Neural progenitor cell (in vitro differentiated cells): ENCODE data around the gene FBXO7. TPM values are rescaled to one million over a fixed set of nuclear protein-coding genes. Genes with fewer than 3 reads are reported as not detected.
"Not testable (repeated sequence)": the region's sequence is repeated elsewhere in the genome, so short reads cannot be mapped to it uniquely, and the experiment has no call there.

Source experiments
- DNase-seq: peaks from one replicate; pipeline ENCODE4 v3.0.0-alpha.2; 2016; ENCODE audit warnings: low spot score
- H2AFZ ChIP-seq: fragments of 200-600 bp; sonication (generic); replicated peaks from 2 replicates; pipeline ENCODE4 v1.6.1; 2016; ENCODE audit warnings: antibody characterized with exemption
- H3F3A ChIP-seq: fragments of 200-600 bp; sonication (generic); 2 replicates; pipeline ENCODE4 v1.6.1; 2016; ENCODE audit warnings: antibody characterized with exemption, low read depth
- H3K27ac ChIP-seq: fragments of 200-600 bp; sonication (generic); 2 replicates; pipeline ENCODE4 v1.5.1; 2016; ENCODE audit warnings: mild to moderate bottlenecking
- H3K27me3 ChIP-seq: fragments of 200-600 bp; sonication (generic); 2 replicates; pipeline ENCODE4 v1.6.1; 2016; ENCODE audit warnings: mild to moderate bottlenecking, moderate library complexity
- H3K36me3 ChIP-seq: fragments of 200-600 bp; sonication (generic); 2 replicates; pipeline ENCODE4 v1.5.1; 2016
- H3K4me1 ChIP-seq: fragments of 200-600 bp; sonication (generic); 2 replicates; pipeline ENCODE4 v1.6.1; 2016; ENCODE audit warnings: mixed run types
- H3K4me2 ChIP-seq: fragments of 200-600 bp; sonication (generic); 2 replicates; pipeline ENCODE4 v1.6.1; 2016
- H3K4me3 ChIP-seq: fragments of 200-600 bp; sonication (generic); 2 replicates; pipeline ENCODE4 v1.5.1; 2016
- H3K79me2 ChIP-seq: fragments of 200-600 bp; sonication (generic); 2 replicates; pipeline ENCODE4 v1.6.1; 2016; ENCODE audit warnings: low read depth
- H3K9ac ChIP-seq: fragments of 200-600 bp; sonication (generic); 2 replicates; pipeline ENCODE4 v1.6.1; 2016
- H3K9me3 ChIP-seq: fragments of 200-600 bp; sonication (generic); 2 replicates; pipeline ENCODE4 v1.5.1; 2016; ENCODE audit warnings: low read depth
- H4K20me1 ChIP-seq: fragments of 200-600 bp; sonication (generic); 2 replicates; pipeline ENCODE4 v1.6.1; 2016; ENCODE audit warnings: low read depth
- H3K27ac Mint-ChIP-seq: 3 replicates; pipeline ENCODE4 v1.8.0; 2021; ENCODE audit warnings: mixed read lengths
- H3K27me3 Mint-ChIP-seq: 2 replicates; pipeline ENCODE4 v1.8.0; 2022; ENCODE audit warnings: low read depth, mild to moderate bottlenecking, inconsistent platforms, moderate library complexity, mixed read lengths; ENCODE audit not compliant: insufficient read depth
- H3K36me3 Mint-ChIP-seq: 3 replicates; pipeline ENCODE4 v1.8.0; 2021; ENCODE audit warnings: mixed read lengths
- H3K4me1 Mint-ChIP-seq: 3 replicates; pipeline ENCODE4 v1.8.0; 2021; ENCODE audit warnings: mixed read lengths
- H3K4me3 Mint-ChIP-seq: 3 replicates; pipeline ENCODE4 v1.8.0; 2021; ENCODE audit warnings: mild to moderate bottlenecking, moderate library complexity, mixed read lengths
- H3K9me3 Mint-ChIP-seq: 3 replicates; pipeline ENCODE4 v1.8.0; 2020; ENCODE audit warnings: mixed read lengths
- EZH2 ChIP-seq: fragments of 200-600 bp; sonication (generic); IDR thresholded peaks from 2 replicates; pipeline ENCODE4 v1.6.1; 2017; ENCODE audit warnings: antibody characterized with exemption, mild to moderate bottlenecking, moderate library complexity
- EZH2phosphoT487 ChIP-seq: fragments of 200-600 bp; sonication (generic); IDR thresholded peaks from 2 replicates; pipeline ENCODE4 v1.6.1; 2017; ENCODE audit warnings: antibody characterized with exemption
- total RNA-seq: library from RNA; depleted of rRNA; stranded (reverse); fragments of >200 nt; gene quantifications from 2 replicates; pipeline ENCODE4 v1.2.3, GENCODE V29; 2015; ENCODE audit warnings: low replicate concordance
- TF ChIP-seq, protein P1 (sequence below): fragments of 200-600 bp; sonication (generic); IDR thresholded peaks from 2 replicates; pipeline ENCODE4 v1.5.1; 2017; ENCODE audit warnings: antibody characterized with exemption, mild to moderate bottlenecking

Gene FBXO7
- total RNA-seq, 1 donor from 2014 or later: 65.2 TPM

- Mint-ChIP-seq H3K27ac (no peak overlapping the region), H3K9me3 (no peaks in the 10 kb centered on the region), H3K36me3 (peaks cover 7% of the 10 kb centered on the region), H3K4me1 (peaks cover 13% of the 10 kb centered on the region), H3K4me3 (no peak overlapping the region), H3K27me3 (peaks cover 3% of the 10 kb centered on the region)
- no peak overlapping the region for H3K27ac ChIP-seq
- H3F3A ChIP-seq: peaks cover 24% of the 10 kb centered on the region
- peaks cover 59% of the 10 kb centered on the region for H4K20me1 ChIP-seq
- DNase-seq: no peak
- H3K79me2 ChIP-seq: peaks cover 54% of the 10 kb centered on the region
- no peak overlapping the region for H3K4me2 ChIP-seq
- H3K4me3 ChIP-seq: no peak overlapping the region
- H3K36me3 ChIP-seq: no peaks in the 10 kb centered on the region
- H3K4me1 ChIP-seq: peaks cover 6% of the 10 kb centered on the region
- H3K27me3 ChIP-seq: peaks cover 17% of the 10 kb centered on the region
- no peaks in the 10 kb centered on the region for H3K9me3 ChIP-seq
- no peak overlapping the region for H2AFZ ChIP-seq
- no peak overlapping the region for H3K9ac ChIP-seq
- TF ChIP-seq, protein P1, sequence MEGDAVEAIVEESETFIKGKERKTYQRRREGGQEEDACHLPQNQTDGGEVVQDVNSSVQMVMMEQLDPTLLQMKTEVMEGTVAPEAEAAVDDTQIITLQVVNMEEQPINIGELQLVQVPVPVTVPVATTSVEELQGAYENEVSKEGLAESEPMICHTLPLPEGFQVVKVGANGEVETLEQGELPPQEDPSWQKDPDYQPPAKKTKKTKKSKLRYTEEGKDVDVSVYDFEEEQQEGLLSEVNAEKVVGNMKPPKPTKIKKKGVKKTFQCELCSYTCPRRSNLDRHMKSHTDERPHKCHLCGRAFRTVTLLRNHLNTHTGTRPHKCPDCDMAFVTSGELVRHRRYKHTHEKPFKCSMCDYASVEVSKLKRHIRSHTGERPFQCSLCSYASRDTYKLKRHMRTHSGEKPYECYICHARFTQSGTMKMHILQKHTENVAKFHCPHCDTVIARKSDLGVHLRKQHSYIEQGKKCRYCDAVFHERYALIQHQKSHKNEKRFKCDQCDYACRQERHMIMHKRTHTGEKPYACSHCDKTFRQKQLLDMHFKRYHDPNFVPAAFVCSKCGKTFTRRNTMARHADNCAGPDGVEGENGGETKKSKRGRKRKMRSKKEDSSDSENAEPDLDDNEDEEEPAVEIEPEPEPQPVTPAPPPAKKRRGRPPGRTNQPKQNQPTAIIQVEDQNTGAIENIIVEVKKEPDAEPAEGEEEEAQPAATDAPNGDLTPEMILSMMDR: no peak
- TF ChIP-seq EZH2 (no peak), EZH2phosphoT487 (no peak)
These were observed 3.0 kb downstream of the FBXO7 start for GRCh38 chr22:32477596-32477995.

DNA sequence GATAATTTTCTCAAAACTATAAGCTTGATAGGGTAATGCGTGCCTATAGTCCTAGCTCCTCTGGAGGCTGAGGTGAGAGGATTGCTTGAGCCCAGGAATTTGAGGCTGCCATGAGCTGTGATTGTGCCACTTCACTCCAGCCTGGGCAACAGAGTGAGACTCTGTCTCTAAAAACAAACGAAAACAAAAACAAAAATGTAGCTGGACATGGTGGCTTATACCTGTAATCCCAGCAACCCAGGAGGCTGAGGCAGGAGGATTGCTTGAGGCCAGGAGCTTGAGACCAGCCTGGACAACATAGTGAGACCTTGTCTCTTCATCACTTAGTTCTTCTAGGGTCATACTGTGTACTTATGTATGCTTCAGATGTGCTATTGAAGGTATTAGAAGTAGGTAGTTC is 3.9 kb downstream of the FBXO7 start:
- not testable (repeated sequence) for H3K4me2 ChIP-seq, H2AFZ ChIP-seq, H3K27ac ChIP-seq, H3K4me1 Mint-ChIP-seq, H3K9ac ChIP-seq, H3K4me3 Mint-ChIP-seq, H3K9me3 ChIP-seq, H3K4me3 ChIP-seq, DNase-seq, H3K4me1 ChIP-seq, H3K36me3 ChIP-seq, H3K27ac Mint-ChIP-seq, H3K36me3 Mint-ChIP-seq, H3K27me3 Mint-ChIP-seq, H3K9me3 Mint-ChIP-seq
- peaks cover 17% of the 10 kb centered on the region for H3K27me3 ChIP-seq
- H3F3A ChIP-seq: peaks cover 22% of the 10 kb centered on the region
- peaks cover 69% of the 10 kb centered on the region for H4K20me1 ChIP-seq
- peaks cover 61% of the 10 kb centered on the region for H3K79me2 ChIP-seq

- H3K9ac ChIP-seq: no peak overlapping the region
- peaks cover 17% of the 10 kb centered on the region for H3K27me3 ChIP-seq
- H4K20me1 ChIP-seq: peaks cover 73% of the 10 kb centered on the region
- Mint-ChIP-seq H3K4me1 (peaks cover 8% of the 10 kb centered on the region), H3K4me3 (no peak overlapping the region), H3K36me3 (peaks cover 7% of the 10 kb centered on the region), H3K27me3 (peaks cover 3% of the 10 kb centered on the region), H3K27ac (no peak overlapping the region), H3K9me3 (no peaks in the 10 kb centered on the region)
- no peaks in the 10 kb centered on the region for H3K9me3 ChIP-seq
- H3K4me2 ChIP-seq: no peak overlapping the region
- H3K79me2 ChIP-seq: peaks cover 61% of the 10 kb centered on the region
- DNase-seq: no peak
- H2AFZ ChIP-seq: no peak overlapping the region
- H3K27ac ChIP-seq: no peak overlapping the region
- H3K4me1 ChIP-seq: peaks cover 6% of the 10 kb centered on the region
- TF ChIP-seq EZH2 (no peak), EZH2phosphoT487 (no peak)
- TF ChIP-seq, protein P1: no peak
- H3K4me3 ChIP-seq: no peak overlapping the region
- H3K36me3 ChIP-seq: no peaks in the 10 kb centered on the region
- H3F3A ChIP-seq: peaks cover 18% of the 10 kb centered on the region
These were observed 4.4 kb downstream of the FBXO7 start for GRCh38 chr22:32478994-32479393.

GRCh38 chr22:32480238-32480637 is 5.6 kb downstream of the FBXO7 start:
- TF ChIP-seq EZH2phosphoT487: no peak
- H3K79me2 ChIP-seq: peaks cover 60% of the 10 kb centered on the region
- H3K9ac ChIP-seq: no peak overlapping the region
- H3K9me3 ChIP-seq: no peaks in the 10 kb centered on the region
- H3K4me3 ChIP-seq: no peak overlapping the region
- Mint-ChIP-seq H3K4me3 (no peak overlapping the region), H3K27me3 (peaks cover 3% of the 10 kb centered on the region), H3K9me3 (no peaks in the 10 kb centered on the region), H3K4me1 (peaks cover 8% of the 10 kb centered on the region), H3K27ac (no peak overlapping the region), H3K36me3 (peaks cover 11% of the 10 kb centered on the region)
- no peak overlapping the region for H3K27ac ChIP-seq
- H2AFZ ChIP-seq: no peak overlapping the region
- H3K4me2 ChIP-seq: no peak overlapping the region
- H4K20me1 ChIP-seq: peaks cover 83% of the 10 kb centered on the region
- peaks cover 17% of the 10 kb centered on the region for H3K27me3 ChIP-seq
- peaks cover 6% of the 10 kb centered on the region for H3K4me1 ChIP-seq
- no peak for DNase-seq
- peaks cover 5% of the 10 kb centered on the region for H3F3A ChIP-seq
- H3K36me3 ChIP-seq: no peaks in the 10 kb centered on the region
